Panc1 (cell line): ENCODE results near the gene TEX54.

ENCODE experiments used
- CTCF ChIP-seq: fragments of 450-650 bp; IDR thresholded peaks from 2 replicates; pipeline ENCODE4 v1.5.1; 2017; ENCODE audit warnings: mild to moderate bottlenecking
- POLR2AphosphoS5 ChIP-seq: IDR thresholded peaks from 2 replicates; pipeline ENCODE4 v1.6.1; 2012; ENCODE audit warnings: mild to moderate bottlenecking, low read depth, low read length, moderate library complexity
- REST ChIP-seq, 2 experiments: IDR thresholded peaks; 2 replicates each; pipeline ENCODE4 v1.6.1; 2011 to 2012; ENCODE audit warnings: low read depth in 2 of 2, control low read depth in 1 of 2, low read length in 1 of 2, mild to moderate bottlenecking in 1 of 2, moderate library complexity in 1 of 2; ENCODE audit not compliant: insufficient read depth in 1 of 2
- SIN3A ChIP-seq: IDR thresholded peaks from 2 replicates; pipeline ENCODE4 v1.6.1; 2012; ENCODE audit warnings: low read depth, mild to moderate bottlenecking, low read length, moderate library complexity, borderline replicate concordance; ENCODE audit not compliant: insufficient read depth

GRCh38 chr11:62842171-62842741, 9.6 kb upstream of the TEX54 start:
- no peak for TF ChIP-seq CTCF
- TF ChIP-seq POLR2AphosphoS5: no peak
- no peak for TF ChIP-seq REST (IDR thresholded peaks at IDR 0.05; ENCODE audit: insufficient read depth in 1 of 2, low read depth in 2 of 2, low read length in 1 of 2)
- TF ChIP-seq SIN3A: no peak
